ENCODE measurements around the gene CAMTA1. TPM values are rescaled to one million over a fixed set of nuclear protein-coding genes. Genes with fewer than 3 reads are reported as not detected.

Gene CAMTA1
- total RNA-seq, 2 experiments from 2014 or later = 45.5 to 45.6 TPM

DNA sequence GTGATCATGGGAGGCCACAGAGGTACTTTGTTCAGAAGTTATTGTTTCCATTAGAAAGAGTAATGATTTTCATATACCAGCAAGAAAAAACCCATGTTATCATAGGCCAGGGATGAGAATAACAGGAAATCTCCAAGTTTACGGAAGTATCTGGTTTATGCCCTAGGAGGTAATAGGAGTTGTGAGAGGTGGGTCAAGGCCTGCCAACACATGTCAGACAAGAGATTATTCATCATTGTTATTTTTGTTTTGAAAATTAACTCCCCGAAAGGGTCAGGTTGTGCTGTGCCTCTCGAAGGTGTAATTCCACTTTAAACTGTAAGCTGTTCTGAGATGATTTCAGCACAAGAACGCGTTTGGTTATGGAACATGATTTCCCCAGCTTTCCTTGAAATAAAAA lies 218.4 kb downstream of the CAMTA1 start:
- H3K9me3 Mint-ChIP-seq = no peaks in the 10 kb centered on the region
- H3K27ac Mint-ChIP-seq = no peak overlapping the region
- POLR2A ChIA-PET = no interaction called here

DNA sequence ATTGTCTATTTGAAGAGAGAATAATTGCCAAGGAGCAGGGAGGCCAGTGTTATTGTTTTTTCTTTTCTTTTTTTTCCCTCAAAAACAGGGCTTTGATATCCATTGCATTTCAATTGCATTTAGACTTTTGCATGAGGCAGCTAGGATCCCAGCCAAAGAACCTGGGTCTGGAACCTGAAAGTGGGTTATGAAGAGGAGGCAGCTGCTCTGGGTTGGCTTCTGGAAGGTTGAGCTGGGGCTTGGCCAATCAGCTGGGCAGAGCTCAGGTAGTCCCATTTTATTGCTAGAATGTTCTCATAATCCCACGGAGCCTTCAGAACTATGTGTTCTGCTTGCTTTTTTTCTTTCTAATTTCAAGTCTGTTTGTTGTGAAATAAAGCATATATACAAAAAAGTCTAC lies 218.9 kb downstream of the CAMTA1 start:
- no peak overlapping the region for H3K27ac Mint-ChIP-seq
- H3K36me3 Mint-ChIP-seq = no peaks in the 10 kb centered on the region
- peaks cover 7% of the 10 kb centered on the region for H3K27me3 Mint-ChIP-seq
- H3K9me3 Mint-ChIP-seq = no peaks in the 10 kb centered on the region
- no peak for ATAC-seq (ENCODE audit: low read depth)
- H3K4me1 Mint-ChIP-seq = no peaks in the 10 kb centered on the region
- no peak for DNase-seq
- POLR2A ChIA-PET = no interaction called here
- no peak overlapping the region for H3K4me3 Mint-ChIP-seq

More for the DNA sequence above, 218.4 kb downstream of the CAMTA1 start:
- no peak for DNase-seq
- Mint-ChIP-seq H3K27me3 (peaks cover 7% of the 10 kb centered on the region), H3K36me3 (no peaks in the 10 kb centered on the region), H3K4me1 (no peaks in the 10 kb centered on the region), H3K4me3 (no peak overlapping the region)
- no peak for ATAC-seq (ENCODE audit: low read depth)

DNA sequence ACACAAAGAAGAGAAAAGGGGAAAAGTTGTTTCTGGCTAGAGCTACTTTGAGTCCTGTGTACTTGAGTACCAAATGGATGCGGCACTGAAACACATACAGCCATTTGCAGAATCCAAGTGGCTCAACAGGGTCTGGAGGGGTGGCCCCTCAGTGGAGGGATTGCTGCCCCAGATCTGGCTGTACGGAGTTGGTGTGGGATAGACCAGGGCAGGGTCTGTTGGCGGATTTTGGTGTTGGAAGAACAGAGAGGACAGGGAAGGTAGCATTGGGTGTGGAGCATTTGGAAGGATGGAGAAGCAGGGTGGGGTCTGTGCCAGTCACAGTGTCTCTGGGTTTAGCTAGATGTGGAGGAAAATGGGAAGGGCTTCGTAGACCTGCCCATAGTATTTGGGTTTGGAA lies 220.5 kb downstream of the CAMTA1 start:
- POLR2A ChIA-PET = no interaction called here

DNA sequence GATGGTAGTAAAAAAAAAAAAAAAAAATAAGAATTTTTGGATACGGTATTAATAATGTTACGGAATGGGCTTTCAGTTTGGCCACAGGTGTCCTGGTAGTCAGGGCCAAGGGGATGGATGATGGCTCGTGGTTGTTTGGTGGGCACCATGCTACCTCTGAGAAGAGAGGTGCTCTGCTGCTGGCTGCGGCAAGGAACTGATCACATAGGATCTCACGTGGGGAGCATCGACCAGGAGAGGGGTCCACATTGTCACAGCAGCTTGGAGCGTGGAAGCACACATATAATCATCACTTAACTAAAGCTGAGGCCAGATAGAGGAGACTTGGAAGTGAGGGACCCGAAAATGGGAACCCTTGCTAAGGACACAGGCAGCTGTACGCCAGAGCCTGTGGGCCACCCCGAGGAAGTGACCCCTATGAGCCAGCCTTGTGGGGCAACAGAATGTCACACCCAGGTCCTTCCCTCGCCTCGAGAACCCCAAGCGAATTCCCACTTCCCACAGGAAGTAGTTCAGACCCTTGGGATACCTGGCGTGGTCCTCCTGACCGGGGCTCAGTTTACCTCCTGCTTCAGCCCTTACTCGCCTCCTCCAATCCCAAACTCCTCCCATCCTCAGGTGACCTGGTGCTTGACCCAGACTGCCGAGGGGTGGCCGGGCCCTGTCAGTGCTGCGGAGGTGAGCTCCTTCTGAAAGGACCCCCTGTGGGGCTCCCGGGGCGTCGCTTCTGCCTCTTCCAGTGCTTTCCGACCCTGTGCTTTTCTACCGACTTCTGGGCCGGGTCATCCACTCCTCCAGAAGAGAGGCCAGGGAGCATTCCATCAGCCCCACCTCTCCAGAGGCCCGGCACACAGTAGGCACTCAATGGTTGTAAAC lies 222.0 kb downstream of the CAMTA1 start:
- Mint-ChIP-seq H3K36me3 (no peaks in the 10 kb centered on the region), H3K27me3 (peaks cover 7% of the 10 kb centered on the region), H3K4me1 (no peaks in the 10 kb centered on the region), H3K9me3 (no peaks in the 10 kb centered on the region), H3K27ac (no peak overlapping the region), H3K4me3 (no peak overlapping the region)
- DNase-seq (no peak), ATAC-seq (ENCODE audit: low read depth) (no peak)
- POLR2A ChIA-PET = interaction anchor here (0.7 kb wide), 1 partner anchor 1395 kb away, joined by 4 read pairs; no protein-coding TSS in a partner anchor

More for the DNA sequence above, 220.5 kb downstream of the CAMTA1 start:
- no peak overlapping the region for H3K4me3 Mint-ChIP-seq
- H3K27me3 Mint-ChIP-seq = peaks cover 7% of the 10 kb centered on the region
- no peak for DNase-seq
- H3K36me3 Mint-ChIP-seq = no peaks in the 10 kb centered on the region
- H3K27ac Mint-ChIP-seq = no peak overlapping the region
- ATAC-seq (ENCODE audit: low read depth) = no peak
- no peaks in the 10 kb centered on the region for H3K9me3 Mint-ChIP-seq
- no peaks in the 10 kb centered on the region for H3K4me1 Mint-ChIP-seq

DNA sequence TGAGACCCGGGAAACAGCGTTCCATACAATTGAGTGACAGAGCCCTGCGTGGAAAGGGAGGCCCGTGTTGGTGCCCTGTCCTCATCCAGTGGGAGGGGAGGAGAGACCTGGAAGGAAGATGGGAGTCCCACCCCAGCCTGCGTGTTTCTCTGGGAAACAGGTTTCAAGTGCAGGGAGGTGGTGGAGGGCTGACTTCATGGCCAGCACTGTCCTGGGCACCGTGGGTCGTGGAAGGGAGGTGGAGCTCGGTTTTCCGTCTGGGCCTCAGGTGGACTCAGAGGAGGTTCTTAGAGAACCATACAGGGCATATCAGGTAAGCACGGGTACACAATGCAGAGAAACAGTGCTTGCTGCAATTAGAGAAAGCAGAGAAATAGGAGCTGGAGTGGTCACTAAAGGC lies 222.6 kb downstream of the CAMTA1 start:
- DNase-seq (no peak), ATAC-seq (ENCODE audit: low read depth) (no peak)
- Mint-ChIP-seq H3K36me3 (no peaks in the 10 kb centered on the region), H3K9me3 (no peaks in the 10 kb centered on the region), H3K4me1 (no peaks in the 10 kb centered on the region), H3K4me3 (no peak overlapping the region), H3K27me3 (peaks cover 7% of the 10 kb centered on the region), H3K27ac (no peak overlapping the region)
- POLR2A ChIA-PET = no interaction called here

DNA sequence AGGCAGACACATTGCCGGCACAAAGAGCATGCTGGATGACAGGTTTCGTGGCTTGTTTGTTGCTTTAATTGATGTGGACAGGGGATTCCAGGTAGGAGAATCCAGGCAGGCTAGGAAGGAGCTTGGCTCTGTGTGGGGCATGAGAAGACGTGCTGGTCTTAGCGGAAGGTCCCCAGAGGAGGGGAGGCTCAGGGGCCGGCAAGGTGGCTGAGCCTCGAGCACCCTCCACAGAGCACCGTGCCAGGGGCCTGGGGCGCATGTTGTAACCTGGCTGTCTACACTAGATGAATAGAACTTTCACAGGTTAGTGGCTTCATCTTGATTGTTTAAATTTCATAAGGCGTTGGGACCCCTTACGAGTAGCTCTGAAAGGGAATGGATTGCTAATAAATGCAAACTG lies 223.1 kb downstream of the CAMTA1 start:
- H3K27ac Mint-ChIP-seq = no peak overlapping the region
- no peak for ATAC-seq (ENCODE audit: low read depth)
- POLR2A ChIA-PET = no interaction called here
- H3K9me3 Mint-ChIP-seq = no peaks in the 10 kb centered on the region
- H3K36me3 Mint-ChIP-seq = no peaks in the 10 kb centered on the region
- no peaks in the 10 kb centered on the region for H3K4me1 Mint-ChIP-seq
- DNase-seq = no peak
- peaks cover 5% of the 10 kb centered on the region for H3K27me3 Mint-ChIP-seq
- no peak overlapping the region for H3K4me3 Mint-ChIP-seq

DNA sequence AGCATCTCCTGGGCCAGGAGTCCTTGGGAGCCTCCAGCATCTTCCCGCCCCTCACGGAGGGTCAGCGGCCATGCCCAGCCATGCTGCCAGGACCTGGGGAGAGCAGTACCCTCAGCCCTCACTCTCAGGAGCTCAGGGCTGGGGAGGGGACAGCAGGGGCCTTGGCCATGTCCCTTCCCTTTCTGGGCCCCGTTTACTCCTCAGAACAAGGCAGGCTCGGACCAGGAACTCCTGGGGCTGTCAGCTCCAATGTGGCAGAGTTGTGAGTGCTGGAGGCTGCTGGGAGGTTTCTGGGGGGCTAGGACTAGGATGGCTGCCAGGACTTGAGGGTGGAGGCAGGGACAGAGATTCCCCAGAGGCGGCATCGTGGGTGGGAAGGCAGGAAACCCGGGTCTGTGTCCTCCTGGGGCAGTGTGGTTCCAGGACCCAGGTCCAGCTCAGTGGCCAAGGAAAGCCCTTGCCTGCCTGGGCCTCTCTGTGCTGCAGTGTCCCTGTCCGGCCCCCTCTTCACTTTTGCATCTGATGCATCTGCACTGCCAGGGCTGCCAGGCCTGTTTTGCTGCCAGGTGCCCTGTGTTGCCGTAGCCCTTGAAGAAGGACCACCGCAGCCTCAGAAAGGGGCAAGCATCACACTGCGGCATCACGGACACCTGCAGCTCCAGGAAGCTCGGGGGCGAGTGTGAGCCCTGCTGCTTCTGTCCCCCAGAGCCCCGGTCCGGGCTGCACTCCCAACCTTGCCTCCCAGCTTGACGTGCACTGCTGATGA lies 223.9 kb downstream of the CAMTA1 start:
- Mint-ChIP-seq H3K36me3 (no peaks in the 10 kb centered on the region), H3K27me3 (peaks cover 3% of the 10 kb centered on the region), H3K9me3 (no peaks in the 10 kb centered on the region), H3K27ac (no peak overlapping the region), H3K4me3 (no peak overlapping the region), H3K4me1 (no peaks in the 10 kb centered on the region)
- ATAC-seq (ENCODE audit: low read depth) (no peak), DNase-seq (no peak)
- POLR2A ChIA-PET = no interaction called here

DNA sequence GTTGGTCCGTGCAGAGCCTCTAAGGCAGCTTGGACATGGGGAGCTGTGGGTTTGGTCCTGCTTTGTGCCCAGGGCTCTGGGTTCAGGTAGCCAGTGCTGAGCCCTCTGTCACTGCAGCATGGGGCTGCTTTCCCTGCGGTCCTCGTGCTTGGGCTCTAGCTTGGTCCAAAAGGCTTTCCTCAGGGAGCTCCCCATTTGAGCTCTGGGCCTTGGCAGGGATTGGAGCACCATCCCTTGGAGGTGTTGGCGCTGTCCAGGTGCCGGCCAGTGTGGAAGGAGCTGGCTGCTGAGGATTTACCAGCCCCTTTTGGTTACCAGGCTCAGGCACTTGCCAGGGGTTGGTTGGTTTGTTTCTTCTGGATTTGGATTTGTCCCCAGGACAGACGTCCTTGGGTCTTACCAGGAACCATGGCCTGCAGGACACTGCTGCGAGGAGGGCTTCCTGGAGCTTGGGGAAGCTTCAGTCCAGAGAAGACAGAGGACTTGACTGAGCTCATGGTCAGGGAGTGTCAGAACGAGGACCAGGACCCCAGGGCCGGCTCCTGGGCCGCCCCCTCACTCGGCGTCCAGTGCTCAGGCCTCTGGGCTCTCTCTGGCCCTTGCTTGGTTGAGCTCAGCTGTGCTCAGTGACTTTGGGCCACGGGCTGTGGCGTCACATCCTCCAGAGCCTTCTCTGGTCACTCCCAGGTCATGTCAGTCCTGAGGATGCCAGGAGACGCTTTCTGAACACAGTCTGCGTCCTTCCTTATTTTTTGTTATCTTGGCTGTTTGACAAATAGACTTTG lies 224.7 kb downstream of the CAMTA1 start:
- POLR2A ChIA-PET = no interaction called here

DNA sequence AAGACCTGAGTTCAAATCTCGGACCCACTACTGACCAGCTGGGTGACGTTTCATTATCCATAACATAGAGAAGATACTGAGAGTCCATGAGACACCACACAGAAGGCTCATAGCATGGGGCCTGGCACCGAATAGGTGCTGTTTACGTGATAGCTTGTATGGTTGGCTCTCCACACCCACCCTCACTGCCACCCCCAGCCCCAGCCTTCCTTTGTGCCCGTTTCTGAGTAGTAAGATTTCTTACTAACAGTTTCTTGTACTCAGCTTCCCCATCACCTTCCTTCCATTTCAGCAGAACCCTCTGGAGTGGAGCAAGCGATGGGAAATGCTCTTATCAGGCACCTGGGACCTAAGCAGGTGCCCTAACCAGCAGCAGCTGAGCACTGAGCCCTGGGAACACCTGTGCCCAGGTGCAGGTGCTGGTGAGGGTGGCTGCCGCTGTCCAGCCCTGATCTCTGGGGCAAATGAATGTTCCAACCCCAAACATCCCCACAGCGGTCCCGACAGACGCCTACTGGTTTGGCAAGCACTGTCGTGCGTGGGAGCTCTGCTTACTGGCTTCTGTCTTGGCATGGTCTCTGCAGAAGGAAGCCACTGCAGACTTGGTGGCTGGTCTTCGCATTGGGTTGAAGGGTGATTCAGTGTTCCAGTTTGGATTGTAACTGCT lies 225.4 kb downstream of the CAMTA1 start:
- no peaks in the 10 kb centered on the region for H3K9me3 Mint-ChIP-seq
- H3K4me3 Mint-ChIP-seq = no peak overlapping the region
- no peak overlapping the region for H3K27ac Mint-ChIP-seq
- H3K27me3 Mint-ChIP-seq = peaks cover 2% of the 10 kb centered on the region
- no peak for DNase-seq
- POLR2A ChIA-PET = no interaction called here
- ATAC-seq (ENCODE audit: low read depth) = no peak
- H3K4me1 Mint-ChIP-seq = no peaks in the 10 kb centered on the region
- H3K36me3 Mint-ChIP-seq = no peaks in the 10 kb centered on the region

More for the DNA sequence above, 224.7 kb downstream of the CAMTA1 start:
- Mint-ChIP-seq H3K36me3 (no peaks in the 10 kb centered on the region), H3K27ac (no peak overlapping the region), H3K4me3 (no peak overlapping the region), H3K9me3 (no peaks in the 10 kb centered on the region), H3K4me1 (no peaks in the 10 kb centered on the region), H3K27me3 (peaks cover 3% of the 10 kb centered on the region)
- ATAC-seq (ENCODE audit: low read depth) (no peak), DNase-seq (no peak)

DNA sequence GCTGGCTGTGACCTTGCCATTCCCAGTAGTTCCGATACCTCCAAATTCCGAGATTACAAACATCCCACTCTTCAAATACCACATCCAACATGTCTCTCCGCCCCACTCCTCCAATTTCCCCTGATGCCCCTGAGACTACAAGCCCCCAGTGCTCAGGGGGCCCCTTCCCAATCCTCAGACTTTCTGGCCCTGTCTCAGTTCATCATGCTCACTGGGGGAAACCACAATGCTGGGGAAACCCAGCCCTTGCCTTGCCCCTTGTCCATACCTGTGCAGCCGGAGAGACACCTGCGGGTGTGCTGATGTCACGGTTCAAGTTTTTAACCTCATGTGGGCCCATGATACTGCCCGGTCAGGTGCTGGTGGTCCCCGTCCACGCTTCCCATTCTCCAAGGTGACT lies 226.6 kb downstream of the CAMTA1 start:
- peaks cover 2% of the 10 kb centered on the region for H3K27me3 Mint-ChIP-seq
- no peak overlapping the region for H3K27ac Mint-ChIP-seq
- H3K4me1 Mint-ChIP-seq = no peaks in the 10 kb centered on the region
- POLR2A ChIA-PET = no interaction called here
- ATAC-seq (ENCODE audit: low read depth) (no peak), DNase-seq (no peak)
- H3K9me3 Mint-ChIP-seq = no peaks in the 10 kb centered on the region
- no peak overlapping the region for H3K4me3 Mint-ChIP-seq
- H3K36me3 Mint-ChIP-seq = no peaks in the 10 kb centered on the region

DNA sequence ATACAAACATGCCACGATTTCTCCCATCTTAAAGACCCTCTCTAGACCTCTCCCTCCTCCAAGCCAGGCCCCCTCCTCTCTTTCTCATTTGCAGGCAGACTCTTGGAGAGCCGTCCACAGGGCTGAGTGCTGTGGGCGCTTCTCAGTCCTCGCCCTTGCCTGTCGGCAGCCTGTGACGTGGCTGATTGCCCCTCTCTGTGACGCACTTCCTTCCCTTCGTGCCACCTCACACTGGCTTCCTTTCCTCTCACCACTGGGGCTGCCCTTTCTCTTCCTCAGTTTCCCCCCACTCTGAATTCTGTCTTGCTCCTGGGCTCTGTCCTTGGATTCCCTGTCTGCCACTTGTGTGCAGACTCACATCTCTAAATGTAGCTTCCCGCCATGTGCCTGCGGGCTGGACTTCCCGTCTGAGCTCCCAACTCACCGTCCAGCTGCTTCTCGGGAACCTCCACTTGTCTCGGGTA lies 227.2 kb downstream of the CAMTA1 start:
- Mint-ChIP-seq H3K4me1 (no peaks in the 10 kb centered on the region), H3K9me3 (no peaks in the 10 kb centered on the region), H3K36me3 (no peaks in the 10 kb centered on the region), H3K27ac (no peak overlapping the region), H3K27me3 (peaks cover 2% of the 10 kb centered on the region), H3K4me3 (peak overlapping the region; percentile 20)
- ATAC-seq (ENCODE audit: low read depth) (no peak), DNase-seq (no peak)
- POLR2A ChIA-PET = no interaction called here

DNA sequence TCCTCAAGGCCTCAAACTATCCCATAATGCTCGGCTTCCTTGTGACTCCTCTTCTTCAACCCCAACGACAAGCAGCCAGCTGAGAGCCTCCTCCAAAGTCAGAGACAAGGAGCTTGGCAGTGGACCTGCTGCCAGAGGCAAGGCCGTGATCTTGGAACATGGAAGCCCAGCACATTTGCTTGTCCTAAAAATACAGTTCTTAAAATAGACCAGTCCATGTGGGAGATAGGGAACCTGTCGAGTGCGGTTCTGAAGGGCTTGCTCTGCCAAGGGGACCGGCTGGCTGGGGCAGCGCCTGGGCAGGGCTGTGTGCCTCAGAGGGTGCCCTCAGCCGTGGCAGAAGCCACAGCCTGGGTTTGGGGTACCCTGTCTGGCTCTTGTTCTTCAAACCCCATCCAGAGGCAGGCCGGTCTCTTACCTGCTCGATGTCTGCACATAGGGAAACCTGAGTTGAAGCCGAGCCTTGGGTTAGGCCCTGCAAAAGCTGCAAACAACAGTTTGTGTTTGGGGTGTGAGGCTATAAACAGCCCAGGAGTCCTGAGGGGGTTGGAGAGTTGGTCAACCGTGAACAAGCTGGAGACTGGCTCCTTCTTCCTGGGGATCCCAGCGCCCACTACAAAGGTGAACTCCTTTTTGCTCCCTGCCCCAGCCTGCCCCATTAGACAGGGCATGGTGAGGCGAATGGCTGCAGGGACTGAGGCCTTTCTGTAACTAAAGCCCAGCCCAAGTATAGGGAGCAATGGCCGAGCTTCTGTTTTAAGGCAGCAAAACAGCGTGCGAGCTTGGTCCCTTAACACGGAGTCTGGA lies 228.8 kb downstream of the CAMTA1 start:
- no peak for DNase-seq
- Mint-ChIP-seq H3K9me3 (no peaks in the 10 kb centered on the region), H3K4me3 (no peak overlapping the region), H3K27me3 (peaks cover 2% of the 10 kb centered on the region), H3K36me3 (no peaks in the 10 kb centered on the region), H3K27ac (no peak overlapping the region), H3K4me1 (no peaks in the 10 kb centered on the region)
- POLR2A ChIA-PET = no interaction called here
- ATAC-seq (ENCODE audit: low read depth) = no peak
